AG20443 (cell line): ENCODE data around the gene DOCK7.
"Not testable (repeated sequence)": the region's sequence is repeated elsewhere in the genome, so short reads cannot be mapped to it uniquely, and the experiment has no call there.

Experiments
- DNase-seq: peaks from one replicate; pipeline ENCODE4 v3.0.0; 2012; ENCODE audit warnings: low spot score, mixed read lengths

The DOCK7 gene

GRCh38 chr1:62694479-62694878, 6.3 kb upstream of the DOCK7 start:
- not testable (repeated sequence) for DNase-seq

- DNase-seq, result no peak
Observed at GRCh38 chr1:62693123-62693522, 4.9 kb upstream of the DOCK7 start.

- DNase-seq, result no peak
Observed at GRCh38 chr1:62691062-62691844, 3.1 kb upstream of the DOCK7 start.

- peak; percentile 56 for DNase-seq
Observed at GRCh38 chr1:62689524-62689923, 1.3 kb upstream of the DOCK7 start.

GRCh38 chr1:62688687-62689085, 500 bp upstream of the DOCK7 start:
- DNase-seq, result no peak

GRCh38 chr1:62687421-62687902, 724 bp downstream of the DOCK7 start:
- peak; percentile 31 for DNase-seq

GRCh38 chr1:62686822-62687221, 1.4 kb downstream of the DOCK7 start:
- no peak for DNase-seq

- DNase-seq, result peak; percentile 22
Observed at GRCh38 chr1:62685431-62685859, 2.7 kb downstream of the DOCK7 start.

- no peak for DNase-seq
Observed at GRCh38 chr1:62682531-62682930, 5.7 kb downstream of the DOCK7 start.

- not testable (repeated sequence) for DNase-seq
Observed at GRCh38 chr1:62680992-62681391, 7.2 kb downstream of the DOCK7 start.

- DNase-seq, result not testable (repeated sequence)
Observed at GRCh38 chr1:62677822-62678221, 10.4 kb downstream of the DOCK7 start.

- peak; percentile 25 for DNase-seq
Observed at GRCh38 chr1:62676611-62677356, 11.4 kb downstream of the DOCK7 start.

GRCh38 chr1:62673629-62674028, 14.6 kb downstream of the DOCK7 start:
- no peak for DNase-seq

- no peak for DNase-seq
Observed at GRCh38 chr1:62672029-62672428, 16.2 kb downstream of the DOCK7 start.

- no peak for DNase-seq
Observed at GRCh38 chr1:62654744-62655143, 33.4 kb downstream of the DOCK7 start.

GRCh38 chr1:62652387-62652786, 35.8 kb downstream of the DOCK7 start:
- DNase-seq, result no peak

- DNase-seq, result no peak
Observed at GRCh38 chr1:62643283-62643682, 44.9 kb downstream of the DOCK7 start.

GRCh38 chr1:62637392-62638105, 50.6 kb downstream of the DOCK7 start:
- DNase-seq, result no peak

GRCh38 chr1:62628506-62628905, 59.7 kb downstream of the DOCK7 start:
- no peak for DNase-seq

- DNase-seq, result no peak
Observed at GRCh38 chr1:62625415-62625814, 62.8 kb downstream of the DOCK7 start.

GRCh38 chr1:62621907-62622306, 66.3 kb downstream of the DOCK7 start:
- DNase-seq, result peak; percentile 77

GRCh38 chr1:62613890-62614289, 74.3 kb downstream of the DOCK7 start:
- peak; percentile 6 for DNase-seq

GRCh38 chr1:62613325-62613727, 74.9 kb downstream of the DOCK7 start:
- no peak for DNase-seq
